GM15510 (cell line): Measurements from ENCODE around the gene STK10.

ENCODE experiments used
- POLR2A ChIP-seq: IDR thresholded peaks from 3 replicates; pipeline ENCODE4 v1.6.1; 2011; ENCODE audit warnings: borderline replicate concordance; ENCODE audit not compliant: insufficient read length; ENCODE audit errors: extremely low read depth

STK10 gene

DNA sequence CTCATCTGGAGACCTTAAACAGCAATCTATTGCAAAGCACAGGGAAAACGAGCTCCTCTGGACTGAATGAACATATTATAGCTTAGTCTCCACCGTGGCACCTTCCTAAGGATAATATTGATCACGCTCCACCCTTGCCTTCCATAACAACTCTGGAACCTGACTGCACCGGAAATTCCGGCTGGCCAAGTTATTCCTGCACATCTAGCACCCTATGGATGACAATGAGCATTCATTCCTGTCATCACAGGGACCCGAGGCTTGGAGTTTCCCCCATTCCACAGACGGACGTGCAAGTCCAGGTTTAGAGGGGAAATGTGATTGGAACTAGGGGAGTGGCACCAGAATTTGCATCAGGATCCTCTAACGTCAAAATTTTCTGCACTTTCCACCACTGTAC is 27.5 kb downstream of the STK10 start:
- TF ChIP-seq POLR2A, result no peak

DNA sequence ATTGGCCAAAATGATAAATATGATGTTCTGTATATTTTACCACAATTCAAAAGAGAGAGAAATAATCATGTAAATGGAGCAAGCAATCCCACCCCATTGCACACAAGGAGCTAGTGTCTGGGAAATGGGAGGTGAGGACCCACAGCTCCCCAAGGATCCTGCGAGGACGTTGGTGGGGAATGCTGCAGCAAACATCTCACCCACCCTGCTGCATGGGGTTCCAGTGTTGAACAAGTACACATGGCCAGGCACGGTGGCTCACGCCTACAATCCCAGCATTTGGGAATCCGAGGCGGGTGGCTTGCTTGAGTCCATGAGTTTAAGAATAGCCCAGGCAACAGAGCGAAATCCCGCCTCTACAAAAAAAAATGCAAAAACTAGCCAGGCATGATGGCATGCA is 29.0 kb downstream of the STK10 start:
- no peak for TF ChIP-seq POLR2A

GRCh38 chr5:172156541-172156994 is 31.5 kb downstream of the STK10 start:
- no peak for TF ChIP-seq POLR2A

GRCh38 chr5:172153695-172154094 is 34.3 kb downstream of the STK10 start:
- no peak for TF ChIP-seq POLR2A

DNA sequence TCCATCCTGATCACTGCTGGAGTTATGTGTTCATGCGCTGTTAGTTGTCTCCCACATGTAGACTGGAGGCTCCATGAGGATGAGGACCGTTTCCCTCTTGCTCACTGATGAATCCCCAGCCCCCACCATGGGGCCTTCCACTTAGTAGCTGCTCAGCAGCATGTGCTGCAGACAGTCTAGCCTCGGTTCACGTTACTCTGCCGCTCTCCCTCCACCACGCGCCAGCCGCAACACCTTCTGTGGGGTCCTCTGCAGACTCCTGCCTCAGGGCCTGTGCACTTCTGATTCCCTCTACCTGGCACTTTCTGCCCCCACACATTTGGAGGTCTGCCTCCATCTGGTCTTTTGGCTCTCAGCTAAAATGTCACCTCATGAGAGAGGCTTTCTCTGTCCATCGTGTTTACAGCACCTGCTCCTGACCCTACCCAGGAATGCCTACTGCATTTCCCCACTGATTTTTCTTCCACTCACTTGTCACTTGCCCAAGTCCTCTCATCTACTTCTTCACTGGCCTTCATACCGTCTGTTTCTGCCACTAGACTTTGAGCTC is 36.3 kb downstream of the STK10 start:
- TF ChIP-seq POLR2A, result no peak

DNA sequence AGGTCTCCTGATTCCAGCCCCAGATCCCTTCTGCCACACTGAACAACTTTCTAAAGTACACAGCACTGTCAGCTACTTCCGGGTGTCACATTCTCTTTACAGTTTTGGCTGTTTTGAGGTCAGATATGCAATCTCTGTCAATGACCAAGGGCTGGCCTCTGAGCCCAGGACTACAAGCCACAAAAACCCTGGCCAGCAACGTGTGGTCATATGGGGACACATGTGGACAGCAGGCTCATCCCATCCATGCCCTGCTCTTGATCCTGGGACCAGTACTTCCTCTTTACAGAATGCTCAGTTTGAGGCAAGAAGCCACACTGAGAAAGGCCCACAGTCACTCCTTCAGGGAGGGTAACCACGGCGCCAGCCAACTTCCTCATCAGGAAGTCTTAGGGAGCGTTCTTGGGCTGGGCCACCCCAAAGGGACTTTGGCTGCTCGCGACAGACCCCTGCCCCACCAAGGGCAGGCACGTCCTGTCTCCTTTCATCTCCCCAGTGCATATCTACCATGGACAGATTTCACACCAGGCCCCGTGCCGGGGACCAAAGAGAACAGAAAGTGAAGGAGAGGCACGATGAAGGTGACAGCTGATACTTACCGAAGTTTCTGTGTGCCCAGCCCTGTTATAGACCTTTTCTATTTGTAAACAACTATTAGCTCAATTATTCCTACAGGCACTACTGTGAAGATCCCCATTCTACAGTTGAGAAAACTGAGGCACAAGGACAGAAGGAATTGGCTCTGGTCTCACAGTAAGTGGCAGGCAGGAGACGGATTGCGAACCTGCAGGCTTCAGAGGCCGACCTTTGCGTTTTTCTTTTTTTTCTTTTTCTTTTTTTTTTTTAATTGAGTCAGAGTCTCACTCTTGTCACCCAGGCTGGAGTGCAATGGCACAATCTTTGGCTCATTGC is 37.3 kb downstream of the STK10 start:
- TF ChIP-seq POLR2A, result no peak

DNA sequence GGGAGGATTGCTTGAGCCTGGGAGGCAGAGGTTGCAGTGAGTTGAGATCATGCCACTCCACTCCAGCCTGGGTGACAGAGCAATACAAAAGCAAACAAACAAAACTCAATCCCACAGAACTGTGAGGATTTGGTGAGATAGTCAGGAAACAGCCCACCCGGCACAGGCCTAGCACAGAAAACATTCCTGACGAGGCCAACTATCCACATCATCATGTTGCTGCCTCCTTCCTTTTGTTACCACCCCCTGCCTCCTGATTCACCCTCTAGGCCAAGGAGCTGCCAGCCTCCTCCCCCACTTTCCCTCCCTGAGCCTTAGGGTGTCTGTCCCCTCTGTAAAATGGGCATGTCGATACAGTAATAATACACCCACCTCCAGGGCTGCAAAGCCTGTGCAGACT is 39.0 kb downstream of the STK10 start:
- no peak for TF ChIP-seq POLR2A

DNA sequence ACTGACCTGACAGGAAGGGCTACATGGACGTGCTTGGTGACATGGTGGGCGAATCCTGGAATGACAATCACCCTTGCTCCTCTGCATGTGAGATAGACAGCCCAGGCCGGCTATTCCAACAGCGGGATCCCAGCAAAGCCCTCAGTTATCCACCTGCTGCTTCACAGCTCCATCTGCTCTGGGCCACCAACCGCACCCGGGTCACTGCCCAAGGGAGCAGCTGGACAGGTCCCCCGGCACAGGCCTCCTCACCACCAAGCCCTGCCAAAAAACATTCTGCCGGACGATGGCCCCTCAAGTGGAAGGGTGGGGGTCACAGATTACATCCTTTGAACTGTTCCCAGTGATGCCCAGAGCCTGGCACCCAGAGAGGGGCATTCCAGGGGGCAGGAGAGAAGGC is 39.6 kb downstream of the STK10 start:
- TF ChIP-seq POLR2A, result no peak

DNA sequence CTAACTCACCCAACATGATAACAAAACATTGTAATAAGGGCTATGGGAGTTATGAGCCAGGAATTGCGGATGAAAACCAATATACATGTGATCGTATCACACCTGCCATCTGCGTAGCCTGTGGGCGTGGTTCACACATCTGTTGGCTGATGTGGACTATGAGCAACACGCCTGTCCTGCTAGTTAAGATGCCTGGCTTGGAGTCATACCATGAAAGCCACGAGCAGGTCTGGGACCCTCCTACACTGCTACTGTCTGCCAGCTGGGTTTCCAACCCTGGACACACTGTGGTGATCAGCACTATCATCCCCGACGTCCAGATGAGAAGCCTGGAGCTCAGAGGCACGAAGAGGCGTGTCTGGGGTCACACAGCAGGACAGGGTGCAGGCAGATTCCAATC is 40.2 kb downstream of the STK10 start:
- no peak for TF ChIP-seq POLR2A

- no peak for TF ChIP-seq POLR2A
Measured at GRCh38 chr5:172146748-172147092, 41.3 kb downstream of the STK10 start.

- TF ChIP-seq POLR2A, result no peak
Measured at GRCh38 chr5:172145870-172146747, 41.9 kb downstream of the STK10 start.

- TF ChIP-seq POLR2A, result no peak
Measured at GRCh38 chr5:172144931-172145869, 42.8 kb downstream of the STK10 start.

DNA sequence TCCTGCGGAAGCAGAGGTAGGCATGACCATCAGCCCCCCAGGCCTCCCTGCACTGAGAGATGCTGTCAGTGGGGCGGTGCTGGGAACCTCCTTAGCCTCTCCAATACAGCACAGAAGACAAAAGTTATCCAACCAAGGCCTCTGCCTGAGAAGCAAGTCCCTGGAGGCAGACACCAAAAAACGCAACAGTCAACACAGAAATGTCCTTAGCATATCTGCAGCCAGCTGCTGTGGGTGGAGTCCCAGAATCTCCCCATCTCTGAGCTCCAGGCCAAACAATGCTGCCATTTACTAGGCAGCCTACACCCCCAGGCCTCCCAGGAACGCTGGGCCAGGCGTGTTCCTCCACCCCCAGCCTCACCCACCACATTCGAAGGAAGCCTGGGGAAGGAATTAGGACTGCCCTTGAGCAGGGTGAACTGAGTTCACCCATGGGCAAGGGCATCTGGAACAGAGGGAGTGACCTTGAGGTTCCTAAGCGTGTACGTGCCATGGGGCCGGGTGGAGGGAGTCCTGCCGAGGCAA is 43.7 kb downstream of the STK10 start:
- TF ChIP-seq POLR2A, result no peak

- TF ChIP-seq POLR2A, result no peak
Measured at GRCh38 chr5:172143875-172144274, 44.1 kb downstream of the STK10 start.
